HEK293T (cell line): ENCODE results near the gene SH2D3C.

Experiments
- BHLHE40 ChIP-seq: fragments of 450-650 bp; IDR thresholded peaks from 2 replicates; pipeline ENCODE4 v1.6.1; 2016; ENCODE audit warnings: mild to moderate bottlenecking, moderate library complexity, borderline replicate concordance
- FOXA1 ChIP-seq: fragments of 450-650 bp; IDR thresholded peaks from 2 replicates; pipeline ENCODE4 v1.6.1; 2016; ENCODE audit warnings: mild to moderate bottlenecking
- FOXM1 ChIP-seq: fragments of 450-650 bp; IDR thresholded peaks from 2 replicates; pipeline ENCODE4 v1.6.1; 2017; ENCODE audit warnings: mild to moderate bottlenecking, borderline replicate concordance
- HDGF ChIP-seq: fragments of 450-650 bp; IDR thresholded peaks from 2 replicates; pipeline ENCODE4 v1.6.1; 2017; ENCODE audit warnings: antibody characterized with exemption, borderline replicate concordance
- LEF1 ChIP-seq: fragments of 450-650 bp; IDR thresholded peaks from 2 replicates; pipeline ENCODE4 v1.6.1; 2017; ENCODE audit warnings: mild to moderate bottlenecking, borderline replicate concordance
- NFRKB ChIP-seq: fragments of 450-650 bp; IDR thresholded peaks from 2 replicates; pipeline ENCODE4 v1.6.1; 2016; ENCODE audit warnings: mild to moderate bottlenecking, moderate library complexity
- SP1 ChIP-seq: fragments of 450-650 bp; IDR thresholded peaks from 2 replicates; pipeline ENCODE4 v1.6.1; 2017

- no peak for TF ChIP-seq BHLHE40
- TF ChIP-seq NFRKB = no peak
- TF ChIP-seq FOXM1 = no peak
- TF ChIP-seq LEF1 = no peak
- no peak for TF ChIP-seq FOXA1
- TF ChIP-seq SP1 = no peak
- no peak for TF ChIP-seq HDGF
Observed at GRCh38 chr9:127790094-127790855, 11.8 kb upstream of the SH2D3C start.
